Prostate gland (tissue), 2 donors: ENCODE measurements around the gene DOCK4. TPM values are rescaled to one million over a fixed set of nuclear protein-coding genes. Genes with fewer than 3 reads are reported as not detected.

ENCODE experiments used
- DNase-seq: peaks from one replicate; pipeline ENCODE4 v3.0.0-alpha.2; 2019; ENCODE audit warnings: low spot score
- H3K27ac ChIP-seq, 2 donors: fragments of 200-600 bp; sonication (generic); 2 replicates each; pipeline ENCODE4 v1.5.1; 2017 to 2019
- H3K27me3 ChIP-seq: fragments of 200-600 bp; sonication (generic); replicated peaks from 2 replicates; pipeline ENCODE4 v1.5.1; 2019; ENCODE audit not compliant: insufficient read depth
- H3K36me3 ChIP-seq, 2 donors: fragments of 200-600 bp; sonication (generic); 1 replicate in 1 of 2; 2 replicates in 1 of 2; pipeline versions ENCODE4 v1.5.1 to v1.8.1; 2017 to 2019
- H3K4me1 ChIP-seq: fragments of 200-600 bp; sonication (generic); replicated peaks from 2 replicates; pipeline ENCODE4 v1.5.1; 2019
- H3K4me3 ChIP-seq, 2 donors: fragments of 200-600 bp; sonication (generic); 2 replicates each; pipeline ENCODE4 v1.5.1; 2017 to 2019
- H3K9me3 ChIP-seq: fragments of 200-600 bp; sonication (generic); 2 replicates; pipeline ENCODE4 v1.5.1; 2017
- POLR2A ChIP-seq: fragments of 450-650 bp; IDR thresholded peaks from one replicate; pipeline ENCODE4 v1.6.1; 2016; ENCODE audit warnings: antibody characterized with exemption, mild to moderate bottlenecking
- POLR2AphosphoS5 ChIP-seq: sonication (generic); formaldehyde crosslinking; IDR thresholded peaks from one replicate; pipeline ENCODE4 v1.6.1; 2017; ENCODE audit warnings: antibody characterized with exemption
- WGBS: methylation state at CpG from one replicate; pipeline ENCODE4 v1.1.5; 2018; 5-methylcytosine and 5-hydroxymethylcytosine counted together
- intact Hi-C: fragments of 100-400 bp; cut with DNase I; formaldehyde crosslinking; loops from one replicate; pipeline ENCODE4 v1.14.2; 2022
- total RNA-seq, 2 donors: library from RNA; depleted of rRNA; stranded (reverse); fragments of >200 nt; gene quantifications; one replicate each; pipeline ENCODE4 v1.1.0, GENCODE V29; 2016
- TF ChIP-seq, protein P1 (sequence below), 4 experiments: fragments of 200-600 bp in 2 of 4; fragments of 450-650 bp in 2 of 4; sonication (generic) in 2 of 4; IDR thresholded peaks; 1 replicate in 3 of 4; 2 replicates in 1 of 4; pipeline ENCODE4 v1.5.1; 2016 to 2019; ENCODE audit warnings: antibody characterized with exemption in 4 of 4, mild to moderate bottlenecking in 2 of 4, moderate library complexity in 2 of 4

DOCK4 gene
- total RNA-seq, 2 donors from 2014 or later, result 21.8 to 37.4 TPM

DNA sequence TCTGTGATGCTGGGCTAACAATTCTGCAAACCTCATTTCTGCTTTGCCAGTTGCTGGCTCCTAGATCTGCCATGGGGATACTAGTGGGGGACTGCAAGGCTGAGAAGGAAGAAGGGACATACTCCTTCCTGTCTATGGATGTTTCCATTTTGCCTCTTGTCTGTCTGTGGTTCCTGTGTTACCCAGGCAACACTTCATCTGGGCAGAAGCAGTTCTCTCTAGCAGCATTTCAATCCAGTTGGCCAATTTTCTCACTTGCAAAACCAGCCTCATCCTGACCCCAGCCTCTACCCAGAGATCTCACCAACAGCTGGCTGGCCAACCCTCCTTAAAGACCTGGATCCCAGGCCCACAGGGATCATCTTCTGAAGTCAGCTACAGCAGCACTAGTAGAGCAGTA, 131.7 kb downstream of the DOCK4 start:
- no peaks in the 10 kb centered on the region for H3K27me3 ChIP-seq
- H3K9me3 ChIP-seq, result no peaks in the 10 kb centered on the region
- DNase-seq, result no peak
- H3K4me1 ChIP-seq, result peaks cover under 1% of the 10 kb centered on the region
- no peaks in the 10 kb centered on the region for H3K36me3 ChIP-seq
- intact Hi-C loops, result no loop called here
- TF ChIP-seq POLR2A, result no peak
- TF ChIP-seq, protein P1, sequence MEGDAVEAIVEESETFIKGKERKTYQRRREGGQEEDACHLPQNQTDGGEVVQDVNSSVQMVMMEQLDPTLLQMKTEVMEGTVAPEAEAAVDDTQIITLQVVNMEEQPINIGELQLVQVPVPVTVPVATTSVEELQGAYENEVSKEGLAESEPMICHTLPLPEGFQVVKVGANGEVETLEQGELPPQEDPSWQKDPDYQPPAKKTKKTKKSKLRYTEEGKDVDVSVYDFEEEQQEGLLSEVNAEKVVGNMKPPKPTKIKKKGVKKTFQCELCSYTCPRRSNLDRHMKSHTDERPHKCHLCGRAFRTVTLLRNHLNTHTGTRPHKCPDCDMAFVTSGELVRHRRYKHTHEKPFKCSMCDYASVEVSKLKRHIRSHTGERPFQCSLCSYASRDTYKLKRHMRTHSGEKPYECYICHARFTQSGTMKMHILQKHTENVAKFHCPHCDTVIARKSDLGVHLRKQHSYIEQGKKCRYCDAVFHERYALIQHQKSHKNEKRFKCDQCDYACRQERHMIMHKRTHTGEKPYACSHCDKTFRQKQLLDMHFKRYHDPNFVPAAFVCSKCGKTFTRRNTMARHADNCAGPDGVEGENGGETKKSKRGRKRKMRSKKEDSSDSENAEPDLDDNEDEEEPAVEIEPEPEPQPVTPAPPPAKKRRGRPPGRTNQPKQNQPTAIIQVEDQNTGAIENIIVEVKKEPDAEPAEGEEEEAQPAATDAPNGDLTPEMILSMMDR (IDR thresholded peaks at IDR 0.05), result no peak
- no peak for TF ChIP-seq POLR2AphosphoS5
- H3K27ac ChIP-seq, result no peak overlapping the region
- no peak overlapping the region for H3K4me3 ChIP-seq

DNA sequence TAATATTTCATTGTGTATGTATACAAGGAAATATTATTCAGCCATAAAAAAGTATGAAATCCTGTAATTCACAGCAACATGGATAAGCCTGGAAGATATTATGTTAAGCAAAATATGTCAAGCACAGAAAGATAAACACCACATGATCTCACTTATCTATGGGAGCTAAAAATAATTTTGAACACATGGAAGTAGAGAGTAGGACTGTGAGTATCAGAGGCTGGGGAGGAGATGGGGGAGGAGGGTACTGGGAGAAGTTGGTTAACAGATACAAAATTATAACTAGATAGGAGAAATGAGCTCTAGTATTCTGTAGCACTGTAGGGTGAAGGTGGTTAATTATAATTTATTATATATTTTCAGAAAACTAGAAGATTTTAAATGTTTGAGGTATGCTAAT, 132.7 kb downstream of the DOCK4 start:
- no peak for TF ChIP-seq POLR2AphosphoS5
- no peak for TF ChIP-seq POLR2A
- TF ChIP-seq, protein P1 (IDR thresholded peaks at IDR 0.05), result no peak
- DNase-seq, result no peak
- H3K27me3 ChIP-seq, result no peaks in the 10 kb centered on the region
- no peaks in the 10 kb centered on the region for H3K36me3 ChIP-seq
- intact Hi-C loops, result no loop called here
- H3K4me1 ChIP-seq, result no peaks in the 10 kb centered on the region
- no peaks in the 10 kb centered on the region for H3K9me3 ChIP-seq
- no peak overlapping the region for H3K27ac ChIP-seq
- H3K4me3 ChIP-seq, result no peak overlapping the region

DNA sequence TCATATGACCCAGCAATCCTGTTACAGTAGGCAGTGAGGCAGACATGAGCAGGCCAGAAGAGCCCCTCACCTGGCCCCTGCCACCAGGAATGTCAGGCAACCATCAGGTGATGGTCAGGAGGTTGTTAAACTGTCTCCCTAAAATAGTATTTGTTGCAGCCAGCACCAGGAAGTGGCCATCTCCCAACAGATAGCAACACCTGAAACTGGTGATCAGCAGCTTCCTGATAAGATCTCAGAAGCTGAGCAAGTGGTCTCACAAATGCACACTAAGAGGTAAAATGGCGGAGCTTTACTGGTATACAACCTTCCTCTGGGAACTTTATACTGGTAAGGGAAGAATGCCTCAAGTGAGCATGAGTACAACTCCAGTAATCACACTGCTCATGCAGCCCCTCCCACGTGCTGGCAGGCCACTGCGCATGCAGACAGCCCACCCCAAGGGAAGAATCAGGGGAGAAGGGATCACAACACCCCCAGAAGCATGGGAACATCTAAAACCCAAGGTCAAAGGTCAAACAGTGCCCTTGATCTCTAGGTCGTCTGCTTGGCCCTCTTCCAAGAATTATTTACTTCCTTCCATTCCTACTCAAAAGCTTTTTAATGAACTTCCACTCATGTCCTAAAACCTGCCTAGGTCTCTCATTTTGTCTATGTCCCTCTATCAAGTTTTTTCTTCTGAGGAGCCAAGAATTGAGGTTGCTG, 133.5 kb downstream of the DOCK4 start:
- peaks cover 1% of the 10 kb centered on the region for H3K4me1 ChIP-seq
- H3K4me3 ChIP-seq, result no peak overlapping the region
- intact Hi-C loops, result no loop called here
- no peaks in the 10 kb centered on the region for H3K27me3 ChIP-seq
- H3K36me3 ChIP-seq, result no peaks in the 10 kb centered on the region
- DNase-seq, result no peak
- WGBS, result 75% methylated on average over 4 of the region's 4 CpGs
- TF ChIP-seq POLR2AphosphoS5 (no peak), POLR2A (no peak)
- TF ChIP-seq, protein P1 (IDR thresholded peaks at IDR 0.05), result no peak
- H3K9me3 ChIP-seq, result no peaks in the 10 kb centered on the region
- no peak overlapping the region for H3K27ac ChIP-seq

DNA sequence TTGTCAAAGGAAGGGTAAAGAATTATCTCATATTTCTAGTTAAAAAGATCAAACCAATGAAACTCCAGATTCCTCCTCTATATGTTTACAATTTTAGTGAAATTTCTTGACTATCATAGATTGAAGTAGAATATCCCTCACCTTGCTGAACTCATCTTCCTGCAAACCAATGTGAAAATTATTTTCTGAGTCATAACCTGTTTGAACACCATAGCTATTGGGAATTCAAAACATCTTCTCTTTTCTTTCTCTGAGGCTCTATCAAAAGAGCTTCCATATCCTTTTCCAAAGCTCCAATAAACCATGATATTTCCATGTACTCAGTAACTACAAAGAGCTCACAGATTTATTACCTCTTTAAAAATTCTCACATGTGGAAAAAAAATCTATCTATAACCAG, 134.3 kb downstream of the DOCK4 start:
- Histone ChIP-seq H3K4me3 (no peak overlapping the region), H3K4me1 (peaks cover 5% of the 10 kb centered on the region), H3K36me3 (no peaks in the 10 kb centered on the region), H3K9me3 (no peaks in the 10 kb centered on the region), H3K27ac (no peak overlapping the region), H3K27me3 (no peaks in the 10 kb centered on the region)
- DNase-seq, result no peak
- TF ChIP-seq POLR2A, result no peak
- TF ChIP-seq POLR2AphosphoS5, result no peak
- TF ChIP-seq, protein P1 (IDR thresholded peaks at IDR 0.05), result no peak
- intact Hi-C loops, result no loop called here

DNA sequence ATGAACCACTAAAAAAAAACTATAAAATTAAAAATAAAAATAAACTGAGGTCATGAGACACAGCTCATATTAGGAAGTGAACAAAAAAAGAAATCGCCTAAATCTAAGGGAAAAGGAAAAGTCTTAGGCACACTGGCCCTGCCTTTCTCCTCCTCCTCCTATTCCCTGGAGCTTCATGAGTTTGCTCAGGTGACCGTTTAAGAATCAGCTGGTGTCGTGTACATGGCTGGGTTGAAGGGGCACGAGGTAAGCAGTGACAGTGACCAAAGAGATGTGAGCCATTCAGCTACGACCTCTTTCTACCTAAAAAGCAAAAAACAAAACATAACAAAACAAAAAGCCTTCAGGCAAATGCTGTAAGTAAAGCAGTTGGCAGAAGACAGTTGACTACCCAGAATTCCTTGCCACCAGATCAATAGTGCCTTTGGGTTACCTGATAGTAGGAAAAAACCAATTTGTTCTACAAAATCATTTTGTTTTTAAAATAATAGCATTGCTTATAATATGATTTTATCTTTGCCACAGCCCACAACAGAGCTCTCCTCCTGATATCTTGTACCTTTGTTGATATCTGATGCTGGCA, 135.4 kb downstream of the DOCK4 start:
- H3K27ac ChIP-seq, result no peak overlapping the region
- whole genome bisulfite sequencing, result 87% methylated on average over 5 of the region's 5 CpGs
- H3K36me3 ChIP-seq, result no peaks in the 10 kb centered on the region
- H3K4me3 ChIP-seq, result no peak overlapping the region
- TF ChIP-seq, protein P1 (IDR thresholded peaks at IDR 0.05), result no peak
- no peak for TF ChIP-seq POLR2AphosphoS5
- DNase-seq, result no peak
- H3K27me3 ChIP-seq, result no peaks in the 10 kb centered on the region
- H3K9me3 ChIP-seq, result no peaks in the 10 kb centered on the region
- peaks cover 5% of the 10 kb centered on the region for H3K4me1 ChIP-seq
- intact Hi-C loops, result no loop called here
